Colon (tissue), 2 donors: ENCODE data around the gene POLR2H.

Experiments
- FAIRE-seq: peaks from 2 replicates; lab custom pipeline; 2012; peaks lifted over from hg19 to GRCh38; lab: Jason Lieb, UNC
- donor health status: control.
- donor health status: control.

The POLR2H gene

DNA sequence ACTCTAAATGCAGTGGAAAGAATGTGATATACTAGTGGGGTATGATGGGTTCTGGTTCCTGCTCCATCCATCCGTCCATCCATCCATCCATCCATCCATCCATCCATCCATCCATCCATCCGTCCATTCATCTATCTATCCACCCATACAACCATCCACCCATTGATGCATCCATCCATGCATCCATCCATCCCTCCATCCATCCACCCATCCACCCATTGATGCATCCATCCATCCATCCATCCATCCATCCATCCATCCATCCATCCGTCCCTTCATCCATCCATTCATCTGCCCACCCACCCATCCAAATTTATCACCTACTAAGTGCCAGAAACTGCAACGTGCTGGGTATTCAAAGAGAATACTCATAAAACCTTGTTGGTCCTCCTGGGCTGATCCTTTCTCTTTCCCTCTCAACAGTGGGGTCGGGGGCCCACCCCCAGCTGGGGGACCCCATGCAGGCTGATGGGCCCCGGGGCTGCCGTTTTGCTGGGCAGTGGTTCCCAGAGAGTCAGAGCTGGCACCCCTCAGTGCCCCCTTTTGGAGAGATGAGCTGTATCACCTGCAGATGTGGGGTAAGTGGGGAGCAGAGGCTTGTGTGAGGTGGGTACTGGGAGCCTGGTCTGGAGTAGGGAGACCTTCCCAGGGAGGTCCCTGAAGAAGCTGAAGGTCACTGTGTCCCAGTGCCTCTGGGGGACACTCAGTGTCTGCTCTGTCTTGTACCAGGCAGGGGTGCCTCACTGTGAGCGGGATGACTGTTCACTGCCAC is 26.8 kb downstream of the POLR2H start:
- FAIRE-seq = no peak

DNA sequence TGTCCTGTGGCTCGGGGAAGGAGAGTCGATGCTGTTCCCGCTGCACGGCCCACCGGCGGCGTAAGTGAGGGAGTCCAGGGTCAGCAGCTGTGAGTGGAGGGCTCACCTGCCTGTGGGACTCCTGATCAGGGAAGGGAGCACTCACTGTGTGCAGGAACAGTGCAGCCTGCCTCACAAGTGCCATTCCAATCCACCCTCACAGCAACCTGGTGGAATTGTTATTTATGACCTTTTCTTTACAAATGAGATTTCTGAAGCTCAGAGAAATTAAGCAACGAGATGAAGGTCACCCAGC is 27.4 kb downstream of the POLR2H start:
- no peak for FAIRE-seq

DNA sequence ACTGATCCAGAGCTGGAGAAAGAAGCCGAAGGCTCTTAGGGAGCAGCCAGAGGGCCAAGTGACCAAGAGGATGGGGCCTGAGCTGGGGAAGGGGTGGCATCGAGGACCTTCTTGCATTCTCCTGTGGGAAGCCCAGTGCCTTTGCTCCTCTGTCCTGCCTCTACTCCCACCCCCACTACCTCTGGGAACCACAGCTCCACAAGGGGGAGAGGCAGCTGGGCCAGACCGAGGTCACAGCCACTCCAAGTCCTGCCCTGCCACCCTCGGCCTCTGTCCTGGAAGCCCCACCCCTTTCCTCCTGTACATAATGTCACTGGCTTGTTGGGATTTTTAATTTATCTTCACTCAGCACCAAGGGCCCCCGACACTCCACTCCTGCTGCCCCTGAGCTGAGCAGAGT is 27.9 kb downstream of the POLR2H start:
- no peak for FAIRE-seq

DNA sequence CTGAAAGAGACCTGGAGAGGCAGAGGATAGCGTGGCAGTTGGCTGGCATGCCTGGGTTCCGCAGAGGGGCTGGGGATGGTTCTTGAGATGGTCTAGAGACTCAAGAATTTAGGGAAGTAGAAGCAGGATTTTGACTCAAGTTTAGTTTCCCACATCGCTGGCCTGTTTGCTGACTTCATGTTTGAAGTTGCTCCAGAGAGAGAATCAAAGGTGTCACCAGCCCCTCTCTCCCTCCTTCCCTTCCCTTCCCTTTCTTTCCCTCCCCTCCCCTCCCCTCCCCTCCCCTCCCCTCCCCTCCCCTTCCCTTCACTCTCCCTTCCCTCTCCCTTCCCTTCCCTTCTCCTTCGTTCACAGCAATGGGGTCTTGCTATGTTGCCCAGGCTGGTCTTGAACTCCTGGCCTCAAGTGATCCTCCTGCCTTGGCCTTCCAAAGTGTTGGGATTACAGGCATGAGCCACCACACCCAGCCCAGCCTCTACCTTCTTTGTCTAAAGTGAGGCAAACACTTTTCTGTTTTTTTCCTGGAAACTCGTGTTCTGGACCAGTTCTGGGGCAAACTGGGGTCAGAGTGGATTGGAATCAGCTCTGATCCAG is 28.5 kb downstream of the POLR2H start:
- FAIRE-seq = no peak

DNA sequence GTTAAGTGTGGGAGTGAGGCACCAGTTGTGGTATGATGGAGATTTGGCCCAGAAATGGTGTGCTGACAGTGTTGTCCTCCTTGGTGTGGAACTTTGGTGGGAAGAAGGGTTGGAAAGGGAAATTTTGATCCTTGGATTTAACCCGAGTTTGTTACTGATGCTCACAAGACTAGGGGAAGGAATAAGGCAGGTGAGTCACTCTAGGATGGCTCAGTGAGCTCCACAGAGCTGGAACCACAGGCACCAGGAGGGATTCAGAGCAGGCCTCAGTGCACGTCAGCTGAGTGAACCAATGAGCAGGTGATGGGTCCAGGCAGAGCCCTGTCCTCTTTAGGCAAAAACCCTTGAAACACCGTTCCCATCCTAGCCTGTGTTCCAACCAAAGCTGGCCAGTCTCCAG is 29.8 kb downstream of the POLR2H start:
- FAIRE-seq = no peak

DNA sequence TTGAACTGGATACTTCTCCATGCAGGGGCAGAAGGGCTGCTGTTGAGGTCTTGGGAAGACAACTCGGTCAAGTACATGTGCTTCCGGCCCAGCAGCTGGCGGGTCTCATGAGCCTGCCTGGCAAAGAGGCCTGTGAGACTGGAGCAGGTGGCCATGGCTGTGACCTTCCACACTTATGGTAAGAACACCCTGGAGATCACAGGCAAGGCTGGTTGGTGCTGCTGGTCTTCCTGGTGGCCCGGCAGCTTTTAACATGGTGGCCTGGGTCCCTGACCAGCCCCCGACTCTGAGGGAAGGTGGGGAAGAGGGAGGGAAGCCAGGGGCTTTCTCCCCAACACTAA is 33.8 kb downstream of the POLR2H start:
- no peak for FAIRE-seq

DNA sequence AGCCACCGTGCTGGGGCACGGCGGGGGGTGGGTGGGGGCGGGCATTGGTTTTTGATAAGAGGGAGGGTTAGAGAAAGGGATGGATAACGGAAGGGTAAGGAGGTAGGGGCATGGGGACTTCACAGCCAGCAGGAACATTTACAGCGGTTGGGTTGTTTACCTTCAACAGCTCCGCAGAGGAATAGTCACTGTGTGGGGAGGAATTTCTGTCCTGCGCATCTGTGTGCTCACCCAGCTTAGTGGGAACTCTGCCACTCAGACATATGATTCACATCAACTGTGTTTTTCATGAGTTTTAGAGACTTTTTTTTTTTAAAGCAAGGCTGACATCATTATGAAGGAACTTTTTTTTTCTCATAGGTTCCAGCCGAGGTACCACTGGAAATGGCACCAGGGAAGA is 37.9 kb downstream of the POLR2H start:
- no peak for FAIRE-seq

DNA sequence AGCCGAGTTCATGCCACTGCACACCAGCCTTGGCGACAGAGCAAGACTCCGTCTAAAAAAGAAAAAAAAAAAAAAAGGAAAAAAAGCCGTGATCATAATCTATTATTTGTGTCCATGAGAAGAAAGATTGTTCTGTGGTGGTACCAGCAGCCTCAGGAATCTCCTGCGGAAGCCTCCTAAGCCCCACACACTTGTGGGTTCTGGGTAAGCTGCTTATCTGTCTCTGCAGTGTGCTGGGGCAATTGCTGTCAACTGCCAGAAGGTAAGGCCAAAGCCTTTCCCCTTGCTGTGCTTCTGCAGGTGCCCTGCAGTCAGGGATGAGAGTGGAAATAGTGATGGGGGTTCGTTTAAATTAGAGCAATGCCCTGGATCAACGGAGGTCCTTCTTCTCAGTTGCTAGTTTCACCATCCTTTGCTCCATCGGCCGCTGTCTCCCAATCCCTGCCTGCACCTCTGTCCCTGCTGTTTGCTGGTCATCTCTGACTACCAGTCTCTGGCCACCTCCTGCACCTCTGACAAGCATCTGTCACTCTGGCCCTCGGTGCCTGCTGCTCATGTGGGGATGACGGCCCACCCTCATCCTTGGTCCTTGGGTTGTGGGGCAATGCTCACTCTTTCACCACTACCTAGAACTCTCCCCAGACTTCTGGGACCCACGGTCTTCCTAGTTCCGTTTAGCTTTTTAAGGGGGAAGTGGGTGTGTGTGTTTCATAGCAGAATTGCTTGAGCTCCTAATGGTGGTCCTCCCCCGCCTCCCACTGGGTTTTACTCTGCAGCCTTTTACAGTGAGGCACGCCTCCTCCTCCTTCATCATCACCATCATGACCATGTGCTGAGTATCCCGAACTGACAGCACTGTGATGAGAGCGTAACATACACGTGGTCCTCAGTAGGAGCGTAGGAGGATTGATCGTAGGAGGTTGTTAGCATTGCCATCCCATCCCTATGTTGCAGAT is 43.8 kb downstream of the POLR2H start:
- FAIRE-seq = no peak

DNA sequence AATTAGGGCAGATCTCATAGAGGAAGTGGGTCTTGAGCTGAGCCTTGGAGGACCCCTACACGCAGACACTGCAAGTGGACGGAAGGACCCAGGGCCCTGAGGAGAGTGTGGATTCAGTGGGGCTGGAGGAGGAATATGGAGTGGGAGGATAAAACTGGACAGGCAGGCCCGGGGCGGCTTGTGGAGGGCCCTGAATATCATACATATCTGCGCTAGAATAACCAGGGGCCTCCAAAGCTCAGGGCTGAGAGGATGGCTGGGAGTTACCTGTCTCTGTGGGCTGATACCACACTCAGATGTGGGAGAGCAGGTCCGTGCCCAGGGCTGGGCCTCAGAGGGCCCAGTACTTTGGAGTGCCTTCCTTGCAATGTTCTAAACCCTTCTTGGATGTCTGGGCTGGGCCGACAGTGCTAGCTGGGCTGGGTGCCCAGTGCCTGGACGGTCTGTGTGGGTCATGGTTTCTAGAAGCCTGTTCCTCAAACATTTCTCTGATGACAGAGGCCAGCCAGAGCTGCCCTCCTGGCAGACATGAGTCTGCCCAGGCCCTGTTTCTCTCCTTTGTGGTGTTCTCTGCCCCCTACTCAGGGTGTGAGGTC is 47.9 kb downstream of the POLR2H start:
- no peak for FAIRE-seq

DNA sequence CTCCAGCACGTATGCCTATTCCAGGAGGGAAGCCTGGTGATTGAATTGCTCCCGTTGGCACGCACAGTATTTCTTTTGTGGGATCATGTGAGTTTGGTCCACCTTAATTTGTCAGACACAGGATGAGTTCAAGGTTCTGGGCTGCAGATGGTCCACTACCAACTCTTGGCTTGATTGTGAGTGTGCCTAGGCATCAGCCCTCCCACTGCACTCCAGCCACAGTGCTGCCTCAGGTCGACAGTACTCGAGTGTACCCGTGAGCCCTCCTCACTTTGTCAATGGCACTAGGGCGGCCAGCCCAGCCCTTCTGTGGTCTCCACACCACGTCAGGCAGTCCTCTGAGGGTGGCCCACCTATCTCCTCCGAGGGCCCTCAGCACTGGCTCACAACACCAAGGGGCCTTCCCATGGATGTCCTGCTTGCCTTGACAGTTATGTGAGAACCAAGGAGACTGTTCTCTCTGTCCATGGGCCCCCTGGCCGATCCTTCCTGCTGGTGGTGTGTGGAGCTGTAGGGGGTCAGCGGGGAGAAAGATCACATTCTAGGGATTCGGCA is 48.5 kb downstream of the POLR2H start:
- no peak for FAIRE-seq

DNA sequence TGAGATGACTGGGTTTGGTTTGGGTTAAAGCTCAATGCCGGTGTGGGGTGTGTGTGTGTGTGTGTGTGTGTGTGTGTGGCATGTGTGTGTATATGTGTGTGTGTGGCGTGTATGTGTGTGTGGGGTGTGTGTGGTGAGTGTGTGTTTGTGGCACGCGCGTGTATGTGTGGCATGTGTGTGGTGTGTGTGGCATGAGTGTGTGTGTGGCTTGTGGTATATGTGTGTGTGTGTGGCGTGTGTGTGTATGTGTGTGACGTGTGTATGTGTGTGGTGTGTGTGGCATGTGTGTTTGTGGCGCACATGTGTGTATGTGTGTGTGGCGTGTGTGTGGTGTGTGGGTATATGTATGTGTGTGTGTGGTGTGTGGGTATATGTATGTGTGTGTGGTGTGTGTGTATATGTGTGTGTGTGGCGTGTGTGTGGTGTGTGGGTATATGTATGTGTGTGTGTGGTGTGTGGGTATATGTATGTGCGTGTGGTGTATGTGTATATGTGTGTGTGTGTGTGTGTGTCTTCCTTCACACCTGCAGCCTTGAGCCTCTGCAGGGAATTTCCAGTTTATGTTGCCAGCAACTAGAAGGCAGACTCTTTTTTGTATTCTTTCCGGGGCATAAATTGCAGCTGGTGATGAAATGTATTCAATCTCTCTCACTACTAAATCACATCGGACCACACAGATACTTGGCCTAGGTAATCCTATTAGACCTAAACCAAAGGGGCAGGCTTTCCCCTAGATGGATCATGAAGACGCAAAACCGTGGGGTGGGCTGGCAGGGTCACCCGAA is 53.1 kb downstream of the POLR2H start:
- FAIRE-seq = no peak

DNA sequence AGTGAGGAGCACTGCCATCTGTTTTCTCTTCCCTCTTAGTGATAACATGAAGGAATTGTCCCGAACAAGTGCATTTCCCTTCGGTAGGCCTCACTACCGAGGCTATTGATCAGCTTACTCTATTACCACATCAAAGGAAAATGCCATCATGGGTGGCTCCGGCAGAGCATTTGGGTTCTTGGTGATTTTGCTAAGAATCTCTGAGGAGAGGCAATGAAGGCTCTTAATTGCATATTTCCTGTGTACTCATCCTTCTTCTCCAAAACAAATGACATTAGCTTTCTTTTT is 53.6 kb downstream of the POLR2H start:
- no peak for FAIRE-seq

DNA sequence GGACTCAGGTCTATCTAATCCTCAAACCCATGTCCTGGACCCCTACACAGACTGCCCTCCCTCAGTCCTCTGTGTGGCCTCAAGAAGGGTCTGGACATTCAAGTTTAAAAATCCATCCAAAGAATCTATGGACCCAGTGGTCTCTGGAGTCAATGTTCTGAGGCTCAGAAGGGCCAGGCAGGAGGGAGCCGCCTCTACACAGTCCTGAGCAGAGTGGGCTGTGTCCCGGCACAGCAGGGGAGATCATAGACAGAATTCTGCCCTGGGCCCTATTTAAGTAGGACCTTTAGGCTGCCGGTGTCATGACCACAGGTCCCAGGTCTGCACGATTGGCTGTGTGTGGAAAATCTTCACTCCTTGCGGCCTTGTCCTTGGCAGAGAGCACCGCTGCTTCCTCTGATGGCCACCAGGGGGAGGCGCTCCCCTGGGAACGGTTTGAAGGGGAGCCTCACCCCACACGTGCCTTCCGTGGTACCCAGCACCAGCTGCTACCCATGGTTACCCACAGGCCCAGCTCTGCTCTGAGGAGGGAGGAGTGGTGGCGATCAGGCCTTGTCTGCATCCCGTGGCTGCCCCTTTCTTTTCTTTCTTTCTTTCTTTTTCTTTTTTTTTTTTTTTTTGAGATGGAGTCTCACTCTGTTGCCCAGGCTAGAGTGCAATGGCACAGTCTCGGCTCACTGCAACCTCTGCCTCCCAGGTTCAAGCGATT is 56.3 kb downstream of the POLR2H start:
- no peak for FAIRE-seq
